ENCODE data around the gene TMEM238L.
A peak's percentile ranks its signal among the peaks of the same experiment; 100 is the strongest.

TMEM238L gene

DNA sequence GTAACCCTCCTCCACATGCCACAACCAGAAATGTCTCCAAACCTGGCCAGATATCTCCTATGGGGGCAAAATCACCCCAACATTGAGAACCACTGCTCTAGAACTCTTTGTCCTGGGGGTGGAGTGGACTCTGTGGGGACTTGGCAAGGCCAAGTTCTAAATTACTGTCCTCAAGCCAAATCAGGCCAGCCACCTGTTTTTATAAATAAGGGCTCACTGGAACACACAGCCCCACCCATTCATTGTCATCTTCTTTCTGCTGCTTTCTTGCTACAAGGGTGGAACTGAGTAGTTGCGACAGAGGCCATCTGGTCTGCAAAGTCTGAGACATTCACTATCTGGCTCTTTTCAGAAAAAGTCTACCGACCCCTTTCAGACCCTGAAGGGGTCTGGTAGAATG, 47.3 kb downstream of the TMEM238L start:
- no peak overlapping the region for H3K4me3 ChIP-seq (ENCODE audit: low read depth, low read length)
- H3K27me3 ChIP-seq = no peaks in the 10 kb centered on the region
- no peaks in the 10 kb centered on the region for H3K9me3 ChIP-seq
- no peaks in the 10 kb centered on the region for H3K4me1 ChIP-seq
- H3K36me3 ChIP-seq = no peaks in the 10 kb centered on the region
- TF ChIP-seq, protein P1, sequence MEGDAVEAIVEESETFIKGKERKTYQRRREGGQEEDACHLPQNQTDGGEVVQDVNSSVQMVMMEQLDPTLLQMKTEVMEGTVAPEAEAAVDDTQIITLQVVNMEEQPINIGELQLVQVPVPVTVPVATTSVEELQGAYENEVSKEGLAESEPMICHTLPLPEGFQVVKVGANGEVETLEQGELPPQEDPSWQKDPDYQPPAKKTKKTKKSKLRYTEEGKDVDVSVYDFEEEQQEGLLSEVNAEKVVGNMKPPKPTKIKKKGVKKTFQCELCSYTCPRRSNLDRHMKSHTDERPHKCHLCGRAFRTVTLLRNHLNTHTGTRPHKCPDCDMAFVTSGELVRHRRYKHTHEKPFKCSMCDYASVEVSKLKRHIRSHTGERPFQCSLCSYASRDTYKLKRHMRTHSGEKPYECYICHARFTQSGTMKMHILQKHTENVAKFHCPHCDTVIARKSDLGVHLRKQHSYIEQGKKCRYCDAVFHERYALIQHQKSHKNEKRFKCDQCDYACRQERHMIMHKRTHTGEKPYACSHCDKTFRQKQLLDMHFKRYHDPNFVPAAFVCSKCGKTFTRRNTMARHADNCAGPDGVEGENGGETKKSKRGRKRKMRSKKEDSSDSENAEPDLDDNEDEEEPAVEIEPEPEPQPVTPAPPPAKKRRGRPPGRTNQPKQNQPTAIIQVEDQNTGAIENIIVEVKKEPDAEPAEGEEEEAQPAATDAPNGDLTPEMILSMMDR (IDR thresholded peaks at IDR 0.05; ENCODE audit: low read depth, low read length) = no peak
- no peak for DNase-seq

- Histone ChIP-seq H3K4me3 (ENCODE audit: low read depth, low read length) (no peak overlapping the region), H3K9me3 (no peaks in the 10 kb centered on the region), H3K4me1 (no peaks in the 10 kb centered on the region), H3K27me3 (no peaks in the 10 kb centered on the region), H3K36me3 (no peaks in the 10 kb centered on the region)
- DNase-seq = no peak
- TF ChIP-seq, protein P1 (IDR thresholded peaks at IDR 0.05; ENCODE audit: low read depth, low read length) = no peak
Measured at GRCh38 chr17:10756185-10756584, 47.7 kb downstream of the TMEM238L start.

DNA sequence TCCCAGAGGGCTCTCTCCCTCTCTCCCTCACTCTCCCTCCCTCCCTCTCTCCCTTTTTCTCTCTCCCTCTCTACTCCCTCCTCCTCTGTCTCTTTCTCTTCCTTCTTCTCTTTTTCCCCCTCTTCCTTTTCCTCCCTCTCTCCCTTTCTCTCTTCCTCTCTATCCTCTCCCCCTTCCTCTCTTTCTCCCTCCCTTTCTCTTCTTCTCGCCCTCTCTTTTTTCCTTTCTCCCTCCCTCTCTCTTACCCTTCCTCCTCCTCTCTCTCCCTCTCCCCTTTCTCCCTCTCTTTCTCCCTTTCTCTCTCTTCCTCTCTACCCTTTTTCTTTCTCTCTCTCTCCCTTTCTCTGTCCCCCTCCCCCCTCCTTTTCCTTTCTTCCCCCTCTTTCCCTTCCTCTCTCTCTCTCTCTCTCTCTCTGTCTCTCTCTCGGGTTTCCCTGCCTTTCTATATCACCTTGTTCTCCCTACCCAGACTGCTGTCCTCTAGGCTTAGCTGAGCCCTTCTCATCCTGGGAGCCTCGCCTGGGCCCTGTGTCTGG, 48.2 kb downstream of the TMEM238L start:
- no peak overlapping the region for H3K4me3 ChIP-seq (ENCODE audit: low read depth, low read length)
- no peak for DNase-seq
- H3K27me3 ChIP-seq = no peaks in the 10 kb centered on the region
- H3K4me1 ChIP-seq = no peaks in the 10 kb centered on the region
- no peaks in the 10 kb centered on the region for H3K36me3 ChIP-seq
- TF ChIP-seq, protein P1 (IDR thresholded peaks at IDR 0.05; ENCODE audit: low read depth, low read length) = no peak
- no peaks in the 10 kb centered on the region for H3K9me3 ChIP-seq

- TF ChIP-seq, protein P1 (IDR thresholded peaks at IDR 0.05; ENCODE audit: low read depth, low read length) = no peak
- no peaks in the 10 kb centered on the region for H3K4me1 ChIP-seq
- no peak for DNase-seq
- H3K36me3 ChIP-seq = no peaks in the 10 kb centered on the region
- H3K4me3 ChIP-seq (ENCODE audit: low read depth, low read length) = no peak overlapping the region
- no peaks in the 10 kb centered on the region for H3K27me3 ChIP-seq
- no peaks in the 10 kb centered on the region for H3K9me3 ChIP-seq
Measured at GRCh38 chr17:10754861-10755591, 48.9 kb downstream of the TMEM238L start.

DNA sequence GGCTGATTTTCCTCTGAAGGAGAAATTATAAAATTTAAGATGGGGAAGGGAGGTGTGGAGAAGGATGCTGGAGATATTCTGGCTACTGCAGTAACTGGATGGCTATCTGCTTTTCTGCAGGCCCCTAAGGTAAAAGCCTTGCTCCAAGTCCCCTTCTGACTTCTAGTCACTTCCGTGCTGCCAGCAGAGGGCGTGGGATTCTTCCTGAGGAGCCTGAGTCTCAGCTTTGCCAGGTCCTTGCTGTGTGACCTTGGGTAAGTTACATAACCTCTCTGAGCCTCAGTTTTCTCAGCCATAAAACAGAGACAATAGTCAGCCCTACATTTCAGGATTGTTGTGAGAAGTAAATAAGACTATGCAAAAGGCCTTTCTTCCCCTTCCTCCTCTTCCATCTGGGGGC, 49.8 kb downstream of the TMEM238L start:
- TF ChIP-seq, protein P1 (IDR thresholded peaks at IDR 0.05; ENCODE audit: low read depth, low read length) = peak; percentile 39
- Histone ChIP-seq H3K4me3 (ENCODE audit: low read depth, low read length) (no peak overlapping the region), H3K27me3 (no peaks in the 10 kb centered on the region), H3K36me3 (no peaks in the 10 kb centered on the region), H3K4me1 (no peaks in the 10 kb centered on the region), H3K9me3 (no peaks in the 10 kb centered on the region)
- DNase-seq = peak; percentile 41

DNA sequence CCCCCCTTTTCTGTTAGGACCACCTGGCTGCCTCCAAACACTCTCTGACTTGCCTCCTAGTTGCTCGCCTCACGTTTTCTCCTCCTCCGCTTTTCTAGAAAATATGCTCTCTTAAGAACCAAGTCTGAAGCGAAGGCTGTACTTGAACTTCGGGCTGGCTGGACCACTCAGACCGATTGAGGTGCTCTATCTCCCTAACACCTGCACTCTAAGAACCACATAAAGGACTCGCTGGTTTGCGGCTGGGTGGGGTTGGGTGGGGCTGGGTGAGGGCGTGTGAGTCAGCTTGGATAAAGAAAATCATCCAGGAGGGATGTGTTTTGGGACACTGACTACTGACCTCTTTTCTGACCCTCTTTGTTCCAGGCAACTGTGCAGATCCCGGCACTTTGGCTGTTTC, 51.2 kb downstream of the TMEM238L start:
- Histone ChIP-seq H3K27me3 (no peaks in the 10 kb centered on the region), H3K36me3 (no peaks in the 10 kb centered on the region), H3K4me1 (peaks cover 4% of the 10 kb centered on the region), H3K9me3 (no peaks in the 10 kb centered on the region), H3K4me3 (ENCODE audit: low read depth, low read length) (no peak overlapping the region)
- DNase-seq = no peak
- TF ChIP-seq, protein P1 (IDR thresholded peaks at IDR 0.05; ENCODE audit: low read depth, low read length) = no peak
